Measurements from ENCODE around the gene RPS6KA3.
"Not testable (repeated sequence)": the region's sequence is repeated elsewhere in the genome, so short reads cannot be mapped to it uniquely, and the experiment has no call there.

The RPS6KA3 gene

GRCh38 chrX:20265221-20265725, 1.4 kb downstream of the RPS6KA3 start:
- peak; percentile 74 for DNase-seq (ENCODE audit: low spot score)

GRCh38 chrX:20263474-20263873, 3.2 kb downstream of the RPS6KA3 start:
- DNase-seq (ENCODE audit: low spot score) = no peak

- no peak for DNase-seq (ENCODE audit: low spot score)
These were observed 5.8 kb downstream of the RPS6KA3 start for GRCh38 chrX:20260885-20261284.

GRCh38 chrX:20254712-20255299, 11.9 kb downstream of the RPS6KA3 start:
- DNase-seq (ENCODE audit: low spot score) = no peak

GRCh38 chrX:20253232-20253543, 13.5 kb downstream of the RPS6KA3 start:
- DNase-seq (ENCODE audit: low spot score) = no peak

GRCh38 chrX:20252381-20253231, 14.1 kb downstream of the RPS6KA3 start:
- DNase-seq (ENCODE audit: low spot score) = peak; percentile 65

GRCh38 chrX:20251691-20252090, 15.0 kb downstream of the RPS6KA3 start:
- DNase-seq (ENCODE audit: low spot score) = no peak

GRCh38 chrX:20250146-20250545, 16.6 kb downstream of the RPS6KA3 start:
- DNase-seq (ENCODE audit: low spot score) = not testable (repeated sequence)

- no peak for DNase-seq (ENCODE audit: low spot score)
These were observed 18.0 kb downstream of the RPS6KA3 start for GRCh38 chrX:20248592-20249192.

GRCh38 chrX:20244931-20245330, 21.8 kb downstream of the RPS6KA3 start:
- DNase-seq (ENCODE audit: low spot score) = no peak

- no peak for DNase-seq (ENCODE audit: low spot score)
These were observed 26.5 kb downstream of the RPS6KA3 start for GRCh38 chrX:20240201-20240600.

- no peak for DNase-seq (ENCODE audit: low spot score)
These were observed 28.8 kb downstream of the RPS6KA3 start for GRCh38 chrX:20237864-20238263.

- DNase-seq (ENCODE audit: low spot score) = no peak
These were observed 31.0 kb downstream of the RPS6KA3 start for GRCh38 chrX:20235755-20236154.

GRCh38 chrX:20233336-20233735, 33.4 kb downstream of the RPS6KA3 start:
- no peak for DNase-seq (ENCODE audit: low spot score)

GRCh38 chrX:20231598-20231997, 35.1 kb downstream of the RPS6KA3 start:
- DNase-seq (ENCODE audit: low spot score) = no peak

- no peak for DNase-seq (ENCODE audit: low spot score)
These were observed 36.3 kb downstream of the RPS6KA3 start for GRCh38 chrX:20230406-20230805.

GRCh38 chrX:20229155-20229554, 37.6 kb downstream of the RPS6KA3 start:
- no peak for DNase-seq (ENCODE audit: low spot score)

- no peak for DNase-seq (ENCODE audit: low spot score)
These were observed 38.5 kb downstream of the RPS6KA3 start for GRCh38 chrX:20228245-20228644.

- DNase-seq (ENCODE audit: low spot score) = no peak
These were observed 39.6 kb downstream of the RPS6KA3 start for GRCh38 chrX:20227116-20227515.

- DNase-seq (ENCODE audit: low spot score) = no peak
These were observed 41.2 kb downstream of the RPS6KA3 start for GRCh38 chrX:20225488-20225833.

GRCh38 chrX:20224814-20225487, 41.8 kb downstream of the RPS6KA3 start:
- DNase-seq (ENCODE audit: low spot score) = no peak

- DNase-seq (ENCODE audit: low spot score) = peak; percentile 39
These were observed 44.8 kb downstream of the RPS6KA3 start for GRCh38 chrX:20221902-20222301.

All from hematopoietic multipotent progenitor cell treated with erythropoietin and hydrocortisone succinate and interleukin-3 and kit ligand, for 15 days (in vitro differentiated cells).